Astrocyte of the cerebellum (primary cell): Measurements from ENCODE around the gene COL4A1.

Source experiments
- DNase-seq: peaks from one replicate; pipeline ENCODE4 v3.0.0-alpha.2; 2011; ENCODE audit warnings: low read depth
- H3K4me3 ChIP-seq: 2 replicates; pipeline ENCODE4 v1.5.1; 2011; ENCODE audit warnings: mild to moderate bottlenecking, low read depth, low read length, moderate library complexity
- in situ Hi-C: cut with HindIII; loops from 2 replicates; pipeline ENCODE4 v1.10.0; 2017; ENCODE audit warnings: low sequenced_read_pairs
- TF ChIP-seq, protein P1 (sequence below): IDR thresholded peaks from 2 replicates; pipeline ENCODE4 v1.5.1; 2012; ENCODE audit warnings: low read length, low read depth, moderate library complexity, mild to moderate bottlenecking; ENCODE audit errors: missing control alignments

The COL4A1 gene

GRCh38 chr13:110140099-110140498, 166.9 kb downstream of the COL4A1 start:
- DNase-seq = no peak
- TF ChIP-seq, protein P1, sequence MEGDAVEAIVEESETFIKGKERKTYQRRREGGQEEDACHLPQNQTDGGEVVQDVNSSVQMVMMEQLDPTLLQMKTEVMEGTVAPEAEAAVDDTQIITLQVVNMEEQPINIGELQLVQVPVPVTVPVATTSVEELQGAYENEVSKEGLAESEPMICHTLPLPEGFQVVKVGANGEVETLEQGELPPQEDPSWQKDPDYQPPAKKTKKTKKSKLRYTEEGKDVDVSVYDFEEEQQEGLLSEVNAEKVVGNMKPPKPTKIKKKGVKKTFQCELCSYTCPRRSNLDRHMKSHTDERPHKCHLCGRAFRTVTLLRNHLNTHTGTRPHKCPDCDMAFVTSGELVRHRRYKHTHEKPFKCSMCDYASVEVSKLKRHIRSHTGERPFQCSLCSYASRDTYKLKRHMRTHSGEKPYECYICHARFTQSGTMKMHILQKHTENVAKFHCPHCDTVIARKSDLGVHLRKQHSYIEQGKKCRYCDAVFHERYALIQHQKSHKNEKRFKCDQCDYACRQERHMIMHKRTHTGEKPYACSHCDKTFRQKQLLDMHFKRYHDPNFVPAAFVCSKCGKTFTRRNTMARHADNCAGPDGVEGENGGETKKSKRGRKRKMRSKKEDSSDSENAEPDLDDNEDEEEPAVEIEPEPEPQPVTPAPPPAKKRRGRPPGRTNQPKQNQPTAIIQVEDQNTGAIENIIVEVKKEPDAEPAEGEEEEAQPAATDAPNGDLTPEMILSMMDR = no peak
- no peak overlapping the region for H3K4me3 ChIP-seq
- in situ Hi-C loops = no loop called here

DNA sequence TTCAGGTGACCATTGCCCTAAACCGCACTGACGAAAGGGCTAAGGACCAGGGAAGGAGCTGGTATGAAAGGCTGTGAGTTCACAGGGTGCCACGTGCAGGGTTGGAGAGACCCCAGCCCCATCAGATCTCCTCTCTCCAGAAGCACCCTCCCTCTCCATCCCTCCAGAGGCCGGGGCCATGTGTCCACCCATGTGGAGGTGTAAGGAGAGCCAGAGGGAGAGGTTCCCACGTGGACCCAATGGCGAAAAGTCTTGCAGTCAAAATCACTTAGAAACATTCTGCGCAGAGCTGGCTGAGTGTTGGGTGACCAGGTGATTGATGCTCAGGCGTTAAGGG, 168.3 kb downstream of the COL4A1 start:
- TF ChIP-seq, protein P1 = no peak
- in situ Hi-C loops = no loop called here
- DNase-seq = no peak
- peak overlapping the region; percentile 59 for H3K4me3 ChIP-seq

DNA sequence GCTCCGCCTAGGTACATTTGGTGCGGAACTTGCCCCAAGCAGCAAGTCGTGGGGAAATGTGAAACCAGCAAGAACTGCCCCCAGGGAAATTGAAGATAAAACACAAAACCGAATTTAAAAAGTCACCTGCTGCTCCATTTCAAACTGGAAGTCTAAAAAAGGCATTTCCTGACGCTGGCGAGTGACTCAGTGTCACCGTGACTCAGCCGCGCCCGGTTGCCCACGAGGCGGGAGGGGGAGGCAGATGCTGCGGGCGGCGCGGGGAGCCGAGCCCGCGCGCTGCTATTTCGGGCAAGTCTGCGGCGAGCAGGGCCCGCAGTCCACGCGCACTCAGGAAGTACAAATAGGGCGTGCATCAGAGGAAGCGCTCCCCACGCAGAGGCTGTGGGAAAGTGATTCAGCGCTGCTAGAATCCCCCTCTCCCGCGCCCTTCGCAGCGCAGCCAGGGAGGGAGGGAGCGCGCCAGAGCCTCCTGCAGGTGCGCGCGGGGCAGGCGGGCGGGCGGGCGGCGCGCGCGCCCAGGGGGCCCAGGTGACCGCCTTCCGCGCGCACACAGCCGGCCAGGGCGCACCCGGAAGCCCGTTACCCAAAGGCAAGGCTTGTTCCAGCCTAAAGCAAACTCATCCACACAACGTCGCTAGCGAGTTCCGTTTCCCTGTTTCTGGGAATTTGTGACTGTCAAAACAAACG, 168.8 kb downstream of the COL4A1 start:
- H3K4me3 ChIP-seq = peak overlapping the region; percentile 59
- TF ChIP-seq, protein P1 = peak; percentile 0
- in situ Hi-C loops = no loop called here
- no peak for DNase-seq

GRCh38 chr13:110137680-110138009, 169.3 kb downstream of the COL4A1 start:
- H3K4me3 ChIP-seq = peak overlapping the region; percentile 59
- in situ Hi-C loops = no loop called here
- no peak for DNase-seq
- TF ChIP-seq, protein P1 = peak; percentile 11

- in situ Hi-C loops = no loop called here
- no peak for DNase-seq
- H3K4me3 ChIP-seq = no peak overlapping the region
- TF ChIP-seq, protein P1 = no peak
These were observed 170.0 kb downstream of the COL4A1 start for GRCh38 chr13:110136660-110137585.

GRCh38 chr13:110135977-110136597, 170.9 kb downstream of the COL4A1 start:
- no peak for DNase-seq
- no peak overlapping the region for H3K4me3 ChIP-seq
- in situ Hi-C loops = no loop called here
- TF ChIP-seq, protein P1 = no peak
